Activated CD8-positive, alpha-beta memory T cell treated with anti-CD3 and anti-CD28 coated beads, Interleukin-2, amount 50 U/mL, for 48 hours (primary cell): ENCODE data around the gene ARID1B.

Experiments
- DNase-seq: peaks from one replicate; pipeline ENCODE4 v3.0.0-alpha.2; 2020

The ARID1B gene

GRCh38 chr6:157236040-157236725 is 459.0 kb downstream of the ARID1B start:
- DNase-seq = no peak

GRCh38 chr6:157238346-157238745 is 461.2 kb downstream of the ARID1B start:
- DNase-seq = no peak

- DNase-seq = no peak
These were observed 462.0 kb downstream of the ARID1B start for GRCh38 chr6:157239148-157239547.

- DNase-seq = no peak
These were observed 462.5 kb downstream of the ARID1B start for GRCh38 chr6:157239671-157240058.

GRCh38 chr6:157240059-157240959 is 463.1 kb downstream of the ARID1B start:
- no peak for DNase-seq

GRCh38 chr6:157240960-157241311 is 463.8 kb downstream of the ARID1B start:
- DNase-seq = no peak

- DNase-seq = no peak
These were observed 465.6 kb downstream of the ARID1B start for GRCh38 chr6:157242791-157243190.

GRCh38 chr6:157244175-157244574 is 467.0 kb downstream of the ARID1B start:
- DNase-seq = no peak

GRCh38 chr6:157244780-157245179 is 467.6 kb downstream of the ARID1B start:
- no peak for DNase-seq

GRCh38 chr6:157245436-157245835 is 468.3 kb downstream of the ARID1B start:
- DNase-seq = no peak

- DNase-seq = no peak
These were observed 469.0 kb downstream of the ARID1B start for GRCh38 chr6:157246048-157246630.

- DNase-seq = no peak
These were observed 469.8 kb downstream of the ARID1B start for GRCh38 chr6:157246771-157247484.

GRCh38 chr6:157248264-157248663 is 471.1 kb downstream of the ARID1B start:
- DNase-seq = no peak

- DNase-seq = no peak
These were observed 472.6 kb downstream of the ARID1B start for GRCh38 chr6:157249826-157250225.

GRCh38 chr6:157251586-157252247 is 474.5 kb downstream of the ARID1B start:
- no peak for DNase-seq

- no peak for DNase-seq
These were observed 475.8 kb downstream of the ARID1B start for GRCh38 chr6:157253017-157253416.

- no peak for DNase-seq
These were observed 476.5 kb downstream of the ARID1B start for GRCh38 chr6:157253699-157254098.

- DNase-seq = no peak
These were observed 477.4 kb downstream of the ARID1B start for GRCh38 chr6:157254538-157254937.

- no peak for DNase-seq
These were observed 477.9 kb downstream of the ARID1B start for GRCh38 chr6:157255079-157255478.

GRCh38 chr6:157258878-157259277 is 481.7 kb downstream of the ARID1B start:
- DNase-seq = no peak

- DNase-seq = no peak
These were observed 482.3 kb downstream of the ARID1B start for GRCh38 chr6:157259443-157259842.
